Natural killer cell treated with Interleukin-12 subunit alpha and Interleukin-12 subunit beta and Interleukin-15 and Interleukin-18, amount 100 ng/mL, for 72 hours (primary cell): ENCODE data around the gene ACY1. TPM values are rescaled to one million over a fixed set of nuclear protein-coding genes. Genes with fewer than 3 reads are reported as not detected.

ENCODE experiments used
- ATAC-seq, 2 donors: fragments of 150-1000 bp; cut with Tn5 transposase in 1 of 2; sonication (Bioruptor Pico), chemical (Tn5 transposase) in 1 of 2; 2 replicates each; pipeline ENCODE4 v1.10.0; 2021
- DNase-seq: peaks from one replicate; pipeline ENCODE4 v3.0.0; 2022; ENCODE audit warnings: low spot score
- H3K27ac Mint-ChIP-seq, 2 donors: 1 replicate in 1 of 2; 2 replicates in 1 of 2; pipeline ENCODE4 v1.8.0; 2022; ENCODE audit warnings: mixed read lengths in 2 of 2, mild to moderate bottlenecking in 1 of 2, moderate library complexity in 1 of 2
- H3K27me3 Mint-ChIP-seq, 2 donors: 1 replicate in 1 of 2; 2 replicates in 1 of 2; pipeline ENCODE4 v1.8.0; 2022; ENCODE audit warnings: mixed read lengths in 2 of 2
- H3K36me3 Mint-ChIP-seq: one replicate; pipeline ENCODE4 v1.8.0; 2022; ENCODE audit warnings: mixed read lengths
- H3K4me1 Mint-ChIP-seq, 2 donors: 1 replicate in 1 of 2; 2 replicates in 1 of 2; pipeline ENCODE4 v1.8.0; 2022; ENCODE audit warnings: low read depth in 2 of 2, mixed read lengths in 2 of 2, mild to moderate bottlenecking in 1 of 2
- H3K4me3 Mint-ChIP-seq: one replicate; pipeline ENCODE4 v1.8.0; 2022; ENCODE audit warnings: mixed read lengths
- H3K9me3 Mint-ChIP-seq: 2 replicates; pipeline ENCODE4 v1.8.0; 2022; ENCODE audit warnings: mixed read lengths
- total RNA-seq, 2 donors: library from RNA; stranded (reverse); gene quantifications; one replicate each; pipeline ENCODE4 v1.2.3, GENCODE V29; 2022

ACY1 gene
- total RNA-seq, 2 donors from 2014 or later = 22.4 to 42.6 TPM

DNA sequence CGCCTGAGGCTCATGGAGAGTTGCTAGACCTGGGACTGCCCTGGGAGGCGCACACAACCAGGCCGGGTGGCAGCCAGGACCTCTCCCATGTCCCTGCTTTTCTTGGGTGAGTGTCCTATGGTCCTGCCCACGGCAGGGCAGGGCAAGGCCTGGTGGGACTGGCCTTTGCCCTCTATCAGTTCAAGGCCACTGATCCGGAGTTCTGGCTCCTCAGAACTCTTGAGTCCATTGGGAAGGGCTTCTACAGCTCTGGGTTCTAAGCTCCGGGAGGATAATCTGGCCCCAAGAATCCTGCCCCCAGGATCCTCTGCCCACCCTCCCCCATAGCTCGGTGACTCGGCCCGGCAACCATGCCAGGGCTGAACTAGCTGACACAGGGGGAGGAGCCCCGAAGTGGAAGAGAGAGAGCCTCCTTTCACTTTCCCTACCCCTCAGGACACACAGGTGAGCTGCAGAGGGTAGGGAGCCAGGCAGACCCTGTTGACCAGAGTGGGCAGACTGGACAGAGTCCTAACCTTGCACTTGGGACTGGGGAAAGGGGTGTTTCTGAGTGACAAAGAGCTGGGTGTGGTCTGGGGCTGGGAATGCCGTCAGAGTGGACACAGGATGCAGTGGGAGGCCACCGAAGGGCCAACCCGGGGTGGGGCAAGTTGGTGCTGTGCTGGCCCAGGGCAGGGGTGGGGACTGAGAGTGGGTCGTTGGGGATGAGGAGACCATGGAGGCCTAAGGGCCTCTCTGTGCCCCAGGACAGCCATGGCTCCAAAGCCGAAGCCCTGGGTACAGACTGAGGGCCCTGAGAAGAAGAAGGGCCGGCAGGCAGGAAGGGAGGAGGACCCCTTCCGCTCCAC lies 40.5 kb upstream of the ACY1 start:
- Mint-ChIP-seq H3K4me1 (peaks cover 29 to 35% of the 10 kb centered on the region in 2 donors), H3K27ac (peak overlapping the region; percentile 66 to 77), H3K4me3 (peak overlapping the region; percentile 83), H3K36me3 (no peaks in the 10 kb centered on the region), H3K27me3 (no peaks in the 10 kb centered on the region), H3K9me3 (no peaks in the 10 kb centered on the region)
- DNase-seq (peak; percentile 61), ATAC-seq (peak in 1 of 2 donors; percentile 12)

DNA sequence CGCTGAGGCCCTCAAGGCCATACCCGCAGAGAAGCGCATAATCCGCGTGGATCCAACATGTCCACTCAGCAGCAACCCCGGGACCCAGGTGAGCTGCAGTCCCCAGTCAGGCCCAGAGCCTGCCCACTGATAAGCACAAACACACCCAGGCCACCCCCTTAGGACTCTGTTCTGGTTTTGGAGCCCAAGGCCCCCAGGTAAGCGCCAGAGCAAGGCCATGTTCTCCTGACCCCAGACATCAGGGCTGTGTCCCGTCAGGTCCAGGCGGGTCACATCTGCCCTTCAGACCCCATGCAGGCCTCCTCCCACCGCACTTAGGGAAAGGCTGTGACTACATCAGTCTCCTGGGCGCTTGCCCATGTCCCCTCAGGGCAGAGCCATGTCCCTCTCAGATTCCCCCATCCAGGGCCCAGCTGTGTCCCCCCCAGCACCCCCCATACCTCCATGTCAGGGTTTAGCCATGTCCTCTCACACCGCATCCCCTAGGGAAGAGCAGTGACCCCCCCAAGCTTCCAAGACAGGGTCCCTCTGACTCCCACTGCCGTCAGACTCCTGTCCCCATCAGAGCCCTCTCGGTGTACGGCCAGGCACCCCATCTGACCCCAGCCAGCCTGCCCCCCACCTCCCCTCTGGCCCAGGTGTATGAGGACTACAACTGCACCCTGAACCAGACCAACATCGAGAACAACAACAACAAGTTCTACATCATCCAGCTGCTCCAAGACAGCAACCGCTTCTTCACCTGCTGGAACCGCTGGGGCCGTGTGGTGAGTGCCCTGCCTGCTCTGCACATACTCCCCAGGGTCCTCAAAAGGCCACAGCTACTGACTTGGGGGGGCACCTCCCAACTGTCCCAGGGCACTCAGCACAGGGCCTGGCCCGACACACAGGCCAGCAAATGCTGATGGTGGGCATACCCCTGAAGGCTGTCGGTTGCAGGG lies 39.6 kb upstream of the ACY1 start:
- H3K4me1 Mint-ChIP-seq = peaks cover 23 to 35% of the 10 kb centered on the region in 2 donors
- H3K9me3 Mint-ChIP-seq = no peaks in the 10 kb centered on the region
- no peak overlapping the region for H3K27ac Mint-ChIP-seq
- no peak for ATAC-seq
- DNase-seq = peak; percentile 47
- no peaks in the 10 kb centered on the region for H3K36me3 Mint-ChIP-seq
- no peak overlapping the region for H3K4me3 Mint-ChIP-seq
- no peaks in the 10 kb centered on the region for H3K27me3 Mint-ChIP-seq

DNA sequence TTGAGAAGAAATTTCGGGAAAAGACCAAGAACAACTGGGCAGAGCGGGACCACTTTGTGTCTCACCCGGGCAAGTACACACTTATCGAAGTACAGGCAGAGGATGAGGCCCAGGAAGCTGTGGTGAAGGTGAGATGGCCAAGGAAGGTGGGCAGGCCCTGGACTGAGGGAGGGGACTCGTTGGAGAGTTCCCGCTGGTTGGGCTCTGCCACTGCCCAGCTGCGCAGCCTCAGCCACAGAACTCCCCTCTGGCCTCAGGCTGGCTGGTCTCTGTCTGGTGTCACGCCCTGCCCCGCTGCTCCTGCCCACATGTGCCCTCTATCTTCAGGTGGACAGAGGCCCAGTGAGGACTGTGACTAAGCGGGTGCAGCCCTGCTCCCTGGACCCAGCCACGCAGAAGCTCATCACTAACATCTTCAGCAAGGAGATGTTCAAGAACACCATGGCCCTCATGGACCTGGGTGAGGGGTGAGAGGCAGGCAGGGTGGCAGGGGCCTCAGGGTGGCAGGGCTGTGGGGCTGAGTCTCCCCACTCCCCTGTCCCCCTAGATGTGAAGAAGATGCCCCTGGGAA lies 38.8 kb upstream of the ACY1 start:
- Mint-ChIP-seq H3K36me3 (no peaks in the 10 kb centered on the region), H3K27me3 (no peaks in the 10 kb centered on the region), H3K4me1 (peaks cover 19 to 29% of the 10 kb centered on the region in 2 donors), H3K27ac (no peak overlapping the region), H3K9me3 (no peaks in the 10 kb centered on the region), H3K4me3 (no peak overlapping the region)
- ATAC-seq (no peak), DNase-seq (peak; percentile 46)

DNA sequence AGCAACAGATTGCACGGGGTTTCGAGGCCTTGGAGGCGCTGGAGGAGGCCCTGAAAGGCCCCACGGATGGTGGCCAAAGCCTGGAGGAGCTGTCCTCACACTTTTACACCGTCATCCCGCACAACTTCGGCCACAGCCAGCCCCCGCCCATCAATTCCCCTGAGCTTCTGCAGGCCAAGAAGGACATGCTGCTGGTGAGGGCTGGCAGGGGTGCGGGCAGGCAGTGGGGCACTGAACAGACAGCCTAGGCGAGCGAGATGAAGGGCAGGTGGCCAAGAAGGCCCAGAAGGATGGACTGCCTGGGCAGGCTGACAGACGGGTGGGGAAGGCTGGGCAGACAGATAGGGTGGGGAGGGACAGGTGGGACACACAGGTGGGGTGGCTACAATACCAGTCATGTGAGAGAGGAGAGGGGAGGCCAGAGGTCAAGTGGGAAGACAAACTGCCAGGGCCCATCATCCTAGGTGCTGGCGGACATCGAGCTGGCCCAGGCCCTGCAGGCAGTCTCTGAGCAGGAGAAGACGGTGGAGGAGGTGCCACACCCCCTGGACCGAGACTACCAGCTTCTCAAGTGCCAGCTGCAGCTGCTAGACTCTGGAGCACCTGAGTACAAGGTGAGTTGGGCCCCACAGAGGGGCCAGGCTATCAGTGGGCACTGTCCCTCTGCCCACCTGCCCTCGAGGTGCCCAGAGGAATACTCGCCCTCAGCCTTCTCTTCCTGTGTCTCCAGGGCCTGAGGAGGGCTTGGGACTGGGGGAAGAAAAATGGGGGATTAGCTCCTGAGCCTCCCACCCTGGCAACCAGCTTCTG lies 38.1 kb upstream of the ACY1 start:
- H3K9me3 Mint-ChIP-seq = no peaks in the 10 kb centered on the region
- H3K36me3 Mint-ChIP-seq = no peaks in the 10 kb centered on the region
- no peak overlapping the region for H3K4me3 Mint-ChIP-seq
- H3K27me3 Mint-ChIP-seq = no peaks in the 10 kb centered on the region
- no peak for ATAC-seq
- H3K27ac Mint-ChIP-seq = no peak overlapping the region
- peaks cover 14 to 23% of the 10 kb centered on the region in 2 donors for H3K4me1 Mint-ChIP-seq
- peak; percentile 55 for DNase-seq

DNA sequence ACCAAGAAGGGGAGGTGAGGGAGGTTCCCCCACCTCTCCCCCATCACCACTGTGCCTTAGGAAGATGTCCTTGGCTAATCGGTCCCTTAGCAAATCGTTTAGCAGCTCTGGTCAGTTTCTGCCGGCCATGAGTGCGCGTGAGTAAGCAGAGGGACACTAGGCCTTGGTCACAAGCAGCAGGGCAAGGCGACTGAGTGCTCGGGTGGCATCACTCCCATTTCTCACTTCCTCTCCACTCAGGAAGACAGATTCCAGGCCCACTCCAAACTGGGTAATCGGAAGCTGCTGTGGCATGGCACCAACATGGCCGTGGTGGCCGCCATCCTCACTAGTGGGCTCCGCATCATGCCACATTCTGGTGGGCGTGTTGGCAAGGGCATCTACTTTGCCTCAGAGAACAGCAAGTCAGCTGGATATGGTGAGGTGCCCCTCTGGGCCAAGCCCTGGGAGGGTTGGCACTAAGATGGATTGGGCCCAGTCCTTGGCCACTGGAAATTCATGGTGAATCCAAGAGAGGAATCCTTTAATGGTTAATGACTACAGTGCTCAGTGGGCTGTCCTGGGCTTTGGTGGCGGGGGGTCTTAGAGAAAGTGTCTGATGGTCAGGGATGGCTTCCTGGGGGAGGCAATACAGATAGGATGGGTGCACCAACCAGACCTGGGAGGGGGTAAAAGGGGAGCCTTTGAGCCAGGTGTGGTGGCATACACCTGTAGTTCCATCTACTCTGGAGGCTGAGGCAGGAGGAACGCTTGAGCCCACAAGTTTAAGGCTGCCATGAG lies 37.2 kb upstream of the ACY1 start:
- H3K4me3 Mint-ChIP-seq = no peak overlapping the region
- DNase-seq (peak; percentile 59), ATAC-seq (no peak)
- no peak overlapping the region for H3K27ac Mint-ChIP-seq
- no peaks in the 10 kb centered on the region for H3K9me3 Mint-ChIP-seq
- peaks cover 0 to under 1% of the 10 kb centered on the region in 2 donors for H3K27me3 Mint-ChIP-seq
- H3K36me3 Mint-ChIP-seq = no peaks in the 10 kb centered on the region
- peaks cover 6 to 14% of the 10 kb centered on the region in 2 donors for H3K4me1 Mint-ChIP-seq

DNA sequence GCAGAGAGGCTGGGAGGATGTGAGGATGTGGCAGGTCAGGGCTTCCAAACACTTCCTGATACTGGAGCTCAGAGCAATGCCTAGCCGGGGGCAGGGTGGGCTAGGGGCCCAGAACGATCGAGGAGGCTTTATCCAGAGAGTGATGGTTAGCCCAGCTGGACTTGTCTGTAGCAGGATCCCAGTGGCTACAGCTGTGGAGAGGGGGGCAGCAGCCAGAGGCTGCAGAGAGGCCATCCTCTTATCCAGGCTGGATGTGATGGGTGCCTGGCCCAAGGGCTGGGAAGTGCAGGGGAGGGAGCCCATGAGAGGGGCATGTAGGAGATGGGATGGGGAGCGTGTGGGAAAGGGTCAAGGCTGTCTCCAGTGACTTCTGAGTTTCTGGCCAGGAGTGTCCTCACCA lies 36.5 kb upstream of the ACY1 start:
- DNase-seq (peak; percentile 37), ATAC-seq (no peak)
- no peaks in the 10 kb centered on the region for H3K36me3 Mint-ChIP-seq
- no peaks in the 10 kb centered on the region for H3K9me3 Mint-ChIP-seq
- no peak overlapping the region for H3K27ac Mint-ChIP-seq
- no peak overlapping the region for H3K4me3 Mint-ChIP-seq
- H3K27me3 Mint-ChIP-seq = peaks cover 0 to 2% of the 10 kb centered on the region in 2 donors
- H3K4me1 Mint-ChIP-seq = peaks cover 5 to 10% of the 10 kb centered on the region in 2 donors

DNA sequence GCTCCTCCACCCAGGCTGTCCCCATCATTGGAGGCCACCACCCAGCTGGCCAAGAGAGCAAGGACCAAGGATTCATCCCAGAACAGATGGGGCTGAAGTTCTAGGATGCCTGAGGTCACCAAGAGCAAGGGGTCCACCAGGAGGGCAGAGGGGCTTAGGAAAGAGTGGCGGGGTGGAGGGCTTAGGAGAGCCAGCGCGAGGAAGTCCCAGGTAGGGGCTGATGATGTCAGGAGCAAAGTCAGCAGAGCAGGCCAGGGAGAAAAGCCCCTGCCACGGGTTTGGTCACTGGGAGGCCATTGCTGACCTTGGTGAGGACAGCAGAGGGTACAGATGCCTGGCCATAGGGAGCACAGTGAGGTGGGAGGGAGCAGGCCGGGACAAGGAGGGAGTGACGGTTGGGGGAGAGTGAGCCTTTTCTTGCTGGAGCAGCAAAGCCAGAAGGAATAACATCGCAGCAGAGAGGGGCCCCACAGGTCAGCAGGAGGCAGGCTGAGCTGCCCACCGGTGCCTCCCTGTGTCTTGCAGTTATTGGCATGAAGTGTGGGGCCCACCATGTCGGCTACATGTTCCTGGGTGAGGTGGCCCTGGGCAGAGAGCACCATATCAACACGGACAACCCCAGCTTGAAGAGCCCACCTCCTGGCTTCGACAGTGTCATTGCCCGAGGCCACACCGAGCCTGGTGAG lies 36.0 kb upstream of the ACY1 start:
- H3K4me3 Mint-ChIP-seq = no peak overlapping the region
- DNase-seq (peak; percentile 47), ATAC-seq (no peak)
- no peak overlapping the region for H3K27ac Mint-ChIP-seq
- H3K9me3 Mint-ChIP-seq = no peaks in the 10 kb centered on the region
- H3K4me1 Mint-ChIP-seq = peaks cover 4 to 5% of the 10 kb centered on the region in 2 donors
- H3K36me3 Mint-ChIP-seq = no peaks in the 10 kb centered on the region
- peaks cover 0 to 4% of the 10 kb centered on the region in 2 donors for H3K27me3 Mint-ChIP-seq

DNA sequence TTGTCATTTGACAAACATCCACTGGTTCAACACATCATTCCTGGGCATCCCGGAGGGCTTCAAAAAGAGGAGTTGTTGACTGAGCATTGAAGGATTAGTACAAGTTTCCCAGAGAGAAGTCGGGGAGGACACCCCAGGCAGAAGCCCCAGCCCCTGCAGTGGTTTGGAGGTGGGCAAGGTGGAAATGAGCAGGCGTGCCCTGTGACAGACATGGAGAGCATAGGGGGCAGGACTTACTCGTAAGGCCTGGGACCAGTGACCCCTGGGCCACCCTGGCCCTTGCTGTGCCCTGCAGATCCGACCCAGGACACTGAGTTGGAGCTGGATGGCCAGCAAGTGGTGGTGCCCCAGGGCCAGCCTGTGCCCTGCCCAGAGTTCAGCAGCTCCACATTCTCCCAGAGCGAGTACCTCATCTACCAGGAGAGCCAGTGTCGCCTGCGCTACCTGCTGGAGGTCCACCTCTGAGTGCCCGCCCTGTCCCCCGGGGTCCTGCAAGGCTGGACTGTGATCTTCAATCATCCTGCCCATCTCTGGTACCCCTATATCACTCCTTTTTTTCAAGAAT lies 35.2 kb upstream of the ACY1 start:
- peaks cover under 1 to 4% of the 10 kb centered on the region in 2 donors for H3K4me1 Mint-ChIP-seq
- H3K9me3 Mint-ChIP-seq = no peaks in the 10 kb centered on the region
- H3K4me3 Mint-ChIP-seq = no peak overlapping the region
- peaks cover 2 to 6% of the 10 kb centered on the region in 2 donors for H3K27me3 Mint-ChIP-seq
- H3K36me3 Mint-ChIP-seq = no peaks in the 10 kb centered on the region
- DNase-seq (peak; percentile 34), ATAC-seq (no peak)
- H3K27ac Mint-ChIP-seq = no peak overlapping the region

DNA sequence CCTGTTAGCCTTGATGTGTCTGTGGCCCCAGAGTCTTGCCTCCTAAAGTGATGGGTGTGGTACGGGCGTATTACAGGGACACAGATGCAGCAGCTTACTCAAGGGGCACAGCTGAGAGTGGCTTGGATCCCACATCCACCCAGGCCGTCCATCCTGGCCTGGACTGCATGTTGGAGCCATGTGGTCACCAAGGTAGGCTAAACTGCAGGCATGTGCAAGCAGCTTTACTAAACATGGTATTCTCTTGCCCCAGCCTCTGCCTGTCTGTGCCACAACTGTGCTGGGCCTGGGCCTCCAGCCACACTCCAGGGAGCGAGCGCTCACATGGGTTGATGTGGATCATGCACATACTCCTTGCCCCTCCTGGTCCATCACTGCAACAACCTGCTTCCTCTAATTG lies 34.2 kb upstream of the ACY1 start:
- Mint-ChIP-seq H3K27ac (no peak overlapping the region), H3K36me3 (no peaks in the 10 kb centered on the region), H3K9me3 (no peaks in the 10 kb centered on the region), H3K27me3 (peaks cover 12 to 16% of the 10 kb centered on the region in 2 donors), H3K4me3 (no peak overlapping the region), H3K4me1 (peaks cover 0 to 3% of the 10 kb centered on the region in 2 donors)
- ATAC-seq (no peak), DNase-seq (peak; percentile 38)

DNA sequence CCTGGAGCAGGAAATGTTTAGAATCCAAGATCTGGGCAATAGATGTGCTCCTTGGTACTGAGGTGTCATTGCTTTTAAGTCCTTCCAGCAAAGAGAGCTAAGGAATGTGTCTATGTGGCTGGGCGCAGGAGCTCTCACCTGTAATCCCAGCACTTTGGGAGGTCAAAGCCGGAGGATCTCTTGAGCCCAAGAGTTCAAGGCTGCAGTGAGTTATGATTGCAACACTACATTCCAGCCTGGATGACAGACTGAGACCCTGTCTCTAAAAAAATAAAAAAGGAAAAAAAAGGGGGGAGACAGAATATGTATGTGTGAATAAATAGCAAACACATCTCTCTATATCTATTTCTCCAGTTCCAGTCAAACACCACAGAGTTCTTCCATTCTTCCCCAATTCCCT lies 32.4 kb upstream of the ACY1 start:
- H3K27ac Mint-ChIP-seq = no peak overlapping the region
- H3K9me3 Mint-ChIP-seq = no peaks in the 10 kb centered on the region
- H3K4me3 Mint-ChIP-seq = no peak overlapping the region
- no peaks in the 10 kb centered on the region for H3K36me3 Mint-ChIP-seq
- no peak for ATAC-seq
- peaks cover 22% of the 10 kb centered on the region in 2 donors for H3K27me3 Mint-ChIP-seq
- no peaks in the 10 kb centered on the region for H3K4me1 Mint-ChIP-seq
- no peak for DNase-seq

DNA sequence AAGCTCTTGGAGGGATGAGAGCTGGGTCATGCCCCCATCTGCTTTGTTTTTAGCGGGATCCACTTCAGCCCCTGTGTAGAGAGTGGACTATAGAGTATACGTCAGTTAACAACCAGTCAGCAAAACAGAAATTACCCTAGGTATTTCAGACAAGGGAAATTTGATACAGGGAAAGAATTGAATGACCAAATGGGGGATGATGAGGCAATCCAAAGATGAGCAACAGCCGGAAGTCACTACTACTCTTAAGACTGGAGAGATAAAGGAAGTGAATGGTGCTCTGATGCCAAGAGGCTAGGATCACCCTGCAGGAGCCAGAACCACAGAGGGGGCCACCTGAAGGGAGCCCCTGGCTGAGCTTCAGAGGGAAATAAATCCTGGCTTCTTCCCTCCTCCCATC lies 29.9 kb upstream of the ACY1 start:
- ATAC-seq (no peak), DNase-seq (no peak)
- no peak overlapping the region for H3K4me3 Mint-ChIP-seq
- H3K9me3 Mint-ChIP-seq = no peaks in the 10 kb centered on the region
- H3K4me1 Mint-ChIP-seq = peaks cover 0 to 4% of the 10 kb centered on the region in 2 donors
- no peaks in the 10 kb centered on the region for H3K36me3 Mint-ChIP-seq
- H3K27ac Mint-ChIP-seq = no peak overlapping the region
- H3K27me3 Mint-ChIP-seq = peaks cover 22 to 26% of the 10 kb centered on the region in 2 donors

DNA sequence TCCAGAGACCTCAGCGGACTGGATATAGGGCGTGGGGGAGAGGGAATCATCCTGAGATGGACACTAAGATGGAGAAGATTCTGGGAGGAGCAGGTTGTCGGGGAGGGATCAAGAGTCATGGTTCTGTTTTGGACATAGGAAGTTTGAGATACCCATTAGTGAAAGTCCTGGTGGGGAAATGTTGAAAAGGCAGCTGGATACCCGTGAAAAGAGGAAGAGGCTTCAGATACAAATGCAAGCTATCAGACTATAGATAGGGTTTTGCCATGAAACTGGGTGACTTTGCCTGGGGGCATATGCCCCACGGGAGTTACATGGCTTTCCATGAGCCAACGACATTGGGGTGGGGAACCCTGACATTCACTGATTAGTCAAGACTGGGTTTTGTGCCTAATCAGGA lies 29.2 kb upstream of the ACY1 start:
- ATAC-seq (no peak), DNase-seq (no peak)
- Mint-ChIP-seq H3K4me3 (no peak overlapping the region), H3K9me3 (no peaks in the 10 kb centered on the region), H3K36me3 (no peaks in the 10 kb centered on the region), H3K27me3 (peaks cover 22 to 26% of the 10 kb centered on the region in 2 donors), H3K4me1 (peaks cover 0 to 4% of the 10 kb centered on the region in 2 donors), H3K27ac (no peak overlapping the region)
